Liver (tissue), 9 donors: ENCODE measurements around the gene TIAM1. TPM values are rescaled to one million over a fixed set of nuclear protein-coding genes. Genes with fewer than 3 reads are reported as not detected.

Experiments
- DNase-seq: peaks from one replicate; pipeline ENCODE4 v3.0.0-alpha.2; 2017; ENCODE audit warnings: low spot score
- H3K27ac ChIP-seq, 2 donors: one replicate each; pipeline ENCODE4 v1.7.0; 2013; ENCODE audit warnings: inconsistent platforms in 2 of 2, low read length in 2 of 2, control low read depth in 1 of 2, low read depth in 1 of 2, mild to moderate bottlenecking in 1 of 2
- H3K27me3 ChIP-seq, 4 donors: one replicate each; pipeline versions ENCODE4 v1.6.1 to v1.7.0; 2013; ENCODE audit warnings: low read length in 3 of 4, inconsistent platforms in 1 of 4, mild to moderate bottlenecking in 1 of 4, moderate library complexity in 1 of 4; ENCODE audit not compliant: control insufficient read depth in 4 of 4, insufficient read depth in 4 of 4
- H3K36me3 ChIP-seq, 4 donors: one replicate each; pipeline versions ENCODE4 v1.6.1 to v1.7.0; 2013; ENCODE audit warnings: low read length in 3 of 4, mild to moderate bottlenecking in 3 of 4, low read depth in 1 of 4, moderate library complexity in 1 of 4; ENCODE audit not compliant: control insufficient read depth in 4 of 4, insufficient read depth in 3 of 4
- H3K4me1 ChIP-seq, 4 donors: one replicate each; pipeline versions ENCODE4 v1.6.1 to v1.7.0; 2013; ENCODE audit warnings: low read length in 3 of 4, mild to moderate bottlenecking in 3 of 4, moderate library complexity in 1 of 4; ENCODE audit not compliant: control insufficient read depth in 4 of 4, insufficient read depth in 4 of 4
- H3K4me3 ChIP-seq, 3 donors: one replicate each; pipeline versions ENCODE4 v1.6.1 to v1.7.0; 2013; ENCODE audit warnings: low read length in 3 of 3, control low read depth in 1 of 3, low read depth in 1 of 3, mild to moderate bottlenecking in 1 of 3
- H3K9ac ChIP-seq, 2 donors: one replicate each; pipeline ENCODE4 v1.7.0; 2013; ENCODE audit warnings: low read length in 2 of 2, mild to moderate bottlenecking in 2 of 2, moderate library complexity in 2 of 2, control low read depth in 1 of 2, low read depth in 1 of 2
- H3K9me3 ChIP-seq, 4 donors: one replicate each; pipeline versions ENCODE4 v1.6.1 to v1.7.0; 2013; ENCODE audit warnings: low read length in 3 of 4; ENCODE audit not compliant: control insufficient read depth in 4 of 4
- EGR1 ChIP-seq, 2 donors: IDR thresholded peaks; 2 replicates each; pipeline ENCODE4 v1.6.1; 2016 to 2018; ENCODE audit warnings: antibody characterized with exemption in 2 of 2, low read depth in 2 of 2
- FOXA1 ChIP-seq: IDR thresholded peaks from 2 replicates; pipeline ENCODE4 v1.6.1; 2016; ENCODE audit warnings: antibody characterized with exemption
- FOXA2 ChIP-seq: IDR thresholded peaks from 2 replicates; pipeline ENCODE4 v1.6.1; 2016; ENCODE audit warnings: antibody characterized with exemption
- GABPA ChIP-seq, 2 donors: IDR thresholded peaks in 1 of 2; conservative IDR thresholded peaks in 1 of 2; 2 replicates each; pipeline ENCODE4 v1.6.1; 2016; ENCODE audit warnings: antibody characterized with exemption in 2 of 2, mild to moderate bottlenecking in 1 of 2, moderate library complexity in 1 of 2
- HNF4A ChIP-seq, 2 donors: conservative IDR thresholded peaks; 2 replicates each; pipeline ENCODE4 v1.6.1; 2016; ENCODE audit warnings: antibody characterized with exemption in 2 of 2, mild to moderate bottlenecking in 2 of 2
- JUND ChIP-seq, 2 donors: IDR thresholded peaks; 2 replicates each; pipeline ENCODE4 v1.6.1; 2016; ENCODE audit warnings: antibody characterized with exemption in 2 of 2
- NR2F2 ChIP-seq: IDR thresholded peaks from 2 replicates; pipeline ENCODE4 v1.6.1; 2016; ENCODE audit warnings: antibody characterized with exemption
- RAD21 ChIP-seq, 2 donors: IDR thresholded peaks; 2 replicates each; pipeline ENCODE4 v1.6.1; 2016; ENCODE audit warnings: antibody characterized with exemption in 2 of 2, mild to moderate bottlenecking in 2 of 2
- RXRA ChIP-seq, 2 donors: IDR thresholded peaks; 2 replicates each; pipeline ENCODE4 v1.6.1; 2017 to 2018; ENCODE audit warnings: antibody characterized with exemption in 2 of 2, mild to moderate bottlenecking in 1 of 2
- SP1 ChIP-seq: IDR thresholded peaks from 2 replicates; pipeline ENCODE4 v1.6.1; 2018; ENCODE audit warnings: antibody characterized with exemption, mild to moderate bottlenecking
- TAF1 ChIP-seq: conservative IDR thresholded peaks from 2 replicates; pipeline ENCODE4 v1.6.1; 2016; ENCODE audit warnings: antibody characterized with exemption, mild to moderate bottlenecking
- YY1 ChIP-seq: IDR thresholded peaks from 2 replicates; pipeline ENCODE4 v1.6.1; 2016; ENCODE audit warnings: antibody characterized with exemption, mild to moderate bottlenecking
- WGBS: extraction: QIAGEN DNeasy Blood & Tissue Kit; methylation state at CpG from one replicate; pipeline ENCODE4 v1.1.7; 2013; 5-methylcytosine and 5-hydroxymethylcytosine counted together
- polyA plus RNA-seq, 2 donors: library from polyadenylated mRNA; stranded (reverse) in 1 of 2; unstranded in 1 of 2; fragments of 200-250 nt in 1 of 2; fragments of >200 nt in 1 of 2; fragmentation: Nextera tagmentation in 1 of 2; extraction: Ambion mirVana in 1 of 2; gene quantifications; one replicate each; pipeline versions ENCODE4 v1.2.1 to v1.2.3, GENCODE V29; 2013 to 2015
- total RNA-seq, 2 donors: library from RNA; depleted of rRNA; stranded (reverse); fragments of >200 nt; gene quantifications; one replicate each; pipeline ENCODE4 v1.2.3, GENCODE V29; 2014
- TF ChIP-seq, protein P1 (sequence below): IDR thresholded peaks from 2 replicates; pipeline ENCODE4 v1.6.1; 2016; ENCODE audit warnings: antibody characterized with exemption
- TF ChIP-seq, protein P2 (sequence below): IDR thresholded peaks from 2 replicates; pipeline ENCODE4 v1.6.1; 2016; ENCODE audit warnings: antibody characterized with exemption, mild to moderate bottlenecking
- TF ChIP-seq, protein P3 (sequence below): IDR thresholded peaks from 2 replicates; pipeline ENCODE4 v1.6.1; 2016; ENCODE audit warnings: antibody characterized with exemption
- donor health status: healthy.
- donor health status: healthy.
- donor health status: healthy.
- donor health status: healthy.
- donor health status: healthy.

Gene TIAM1
- total and polyA plus RNA-seq, 4 donors, result 3.0 to 7.4 (median 4.8) TPM

DNA sequence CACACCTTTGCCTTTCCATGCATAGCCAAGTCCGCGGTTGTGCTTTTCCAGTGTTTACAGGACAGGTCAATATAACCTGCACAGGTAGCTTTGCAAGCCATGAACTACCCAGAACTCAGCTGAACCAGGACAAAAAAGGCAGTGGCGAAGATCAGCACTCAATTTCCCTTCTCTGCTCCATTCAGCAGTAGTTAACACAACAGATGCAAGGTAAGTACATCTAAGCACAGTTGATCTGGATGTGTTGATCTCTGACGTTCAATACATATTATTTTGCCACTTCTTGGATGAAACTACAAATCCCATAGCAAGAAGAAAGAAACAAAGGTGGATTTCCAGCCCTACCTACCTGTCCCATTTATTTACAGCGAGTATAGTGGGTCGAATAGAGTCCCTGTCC, 159.2 kb downstream of the TIAM1 start (continued):
- TF ChIP-seq, protein P1, sequence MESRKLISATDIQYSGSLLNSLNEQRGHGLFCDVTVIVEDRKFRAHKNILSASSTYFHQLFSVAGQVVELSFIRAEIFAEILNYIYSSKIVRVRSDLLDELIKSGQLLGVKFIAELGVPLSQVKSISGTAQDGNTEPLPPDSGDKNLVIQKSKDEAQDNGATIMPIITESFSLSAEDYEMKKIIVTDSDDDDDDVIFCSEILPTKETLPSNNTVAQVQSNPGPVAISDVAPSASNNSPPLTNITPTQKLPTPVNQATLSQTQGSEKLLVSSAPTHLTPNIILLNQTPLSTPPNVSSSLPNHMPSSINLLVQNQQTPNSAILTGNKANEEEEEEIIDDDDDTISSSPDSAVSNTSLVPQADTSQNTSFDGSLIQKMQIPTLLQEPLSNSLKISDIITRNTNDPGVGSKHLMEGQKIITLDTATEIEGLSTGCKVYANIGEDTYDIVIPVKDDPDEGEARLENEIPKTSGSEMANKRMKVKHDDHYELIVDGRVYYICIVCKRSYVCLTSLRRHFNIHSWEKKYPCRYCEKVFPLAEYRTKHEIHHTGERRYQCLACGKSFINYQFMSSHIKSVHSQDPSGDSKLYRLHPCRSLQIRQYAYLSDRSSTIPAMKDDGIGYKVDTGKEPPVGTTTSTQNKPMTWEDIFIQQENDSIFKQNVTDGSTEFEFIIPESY, result no peak
- no peak for TF ChIP-seq GABPA (IDR thresholded peaks at IDR 0.05 in 1 of 2, conservative IDR thresholded peaks at IDR 0.05 in 1 of 2)

DNA sequence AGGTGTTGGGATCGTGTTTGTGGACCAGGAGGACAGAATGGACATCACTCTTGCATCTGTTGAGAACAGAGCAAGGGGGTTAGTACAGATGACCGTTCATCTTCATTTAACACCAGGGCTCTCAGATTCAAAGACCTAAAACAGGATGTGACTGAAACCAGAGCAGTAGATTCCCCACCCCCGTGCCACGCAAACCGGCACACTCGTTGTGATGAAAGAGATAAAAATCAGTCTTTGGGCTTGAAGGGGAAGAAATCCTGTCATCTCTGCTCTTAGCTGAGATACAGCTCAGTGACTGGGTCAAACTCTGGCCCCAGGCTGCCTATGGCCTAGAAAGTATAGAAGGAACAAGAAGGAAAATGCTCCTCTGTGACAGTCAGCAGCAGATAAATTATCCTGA, 159.6 kb downstream of the TIAM1 start:
- Histone ChIP-seq H3K9me3 (no peaks in the 10 kb centered on the region), H3K9ac (no peak overlapping the region), H3K27me3 (no peaks in the 10 kb centered on the region), H3K4me3 (no peak overlapping the region), H3K27ac (no peak overlapping the region), H3K4me1 (no peaks in the 10 kb centered on the region), H3K36me3 (peaks cover 0 to 8% (median under 1%) of the 10 kb centered on the region in 4 donors)
- DNase-seq, result no peak
- TF ChIP-seq FOXA2 (no peak), FOXA1 (no peak), GABPA (IDR thresholded peaks at IDR 0.05 in 1 of 2, conservative IDR thresholded peaks at IDR 0.05 in 1 of 2) (no peak), EGR1 (IDR thresholded peaks at IDR 0.05; ENCODE audit: low read depth in 2 of 2) (no peak), TAF1 (no peak), YY1 (no peak), HNF4A (conservative IDR thresholded peaks at IDR 0.05) (no peak), NR2F2 (no peak), SP1 (no peak), JUND (IDR thresholded peaks at IDR 0.05) (no peak), RAD21 (IDR thresholded peaks at IDR 0.05) (no peak), RXRA (IDR thresholded peaks at IDR 0.05) (no peak)
- TF ChIP-seq, protein P1, result no peak
- TF ChIP-seq, protein P2, sequence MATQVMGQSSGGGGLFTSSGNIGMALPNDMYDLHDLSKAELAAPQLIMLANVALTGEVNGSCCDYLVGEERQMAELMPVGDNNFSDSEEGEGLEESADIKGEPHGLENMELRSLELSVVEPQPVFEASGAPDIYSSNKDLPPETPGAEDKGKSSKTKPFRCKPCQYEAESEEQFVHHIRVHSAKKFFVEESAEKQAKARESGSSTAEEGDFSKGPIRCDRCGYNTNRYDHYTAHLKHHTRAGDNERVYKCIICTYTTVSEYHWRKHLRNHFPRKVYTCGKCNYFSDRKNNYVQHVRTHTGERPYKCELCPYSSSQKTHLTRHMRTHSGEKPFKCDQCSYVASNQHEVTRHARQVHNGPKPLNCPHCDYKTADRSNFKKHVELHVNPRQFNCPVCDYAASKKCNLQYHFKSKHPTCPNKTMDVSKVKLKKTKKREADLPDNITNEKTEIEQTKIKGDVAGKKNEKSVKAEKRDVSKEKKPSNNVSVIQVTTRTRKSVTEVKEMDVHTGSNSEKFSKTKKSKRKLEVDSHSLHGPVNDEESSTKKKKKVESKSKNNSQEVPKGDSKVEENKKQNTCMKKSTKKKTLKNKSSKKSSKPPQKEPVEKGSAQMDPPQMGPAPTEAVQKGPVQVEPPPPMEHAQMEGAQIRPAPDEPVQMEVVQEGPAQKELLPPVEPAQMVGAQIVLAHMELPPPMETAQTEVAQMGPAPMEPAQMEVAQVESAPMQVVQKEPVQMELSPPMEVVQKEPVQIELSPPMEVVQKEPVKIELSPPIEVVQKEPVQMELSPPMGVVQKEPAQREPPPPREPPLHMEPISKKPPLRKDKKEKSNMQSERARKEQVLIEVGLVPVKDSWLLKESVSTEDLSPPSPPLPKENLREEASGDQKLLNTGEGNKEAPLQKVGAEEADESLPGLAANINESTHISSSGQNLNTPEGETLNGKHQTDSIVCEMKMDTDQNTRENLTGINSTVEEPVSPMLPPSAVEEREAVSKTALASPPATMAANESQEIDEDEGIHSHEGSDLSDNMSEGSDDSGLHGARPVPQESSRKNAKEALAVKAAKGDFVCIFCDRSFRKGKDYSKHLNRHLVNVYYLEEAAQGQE, result no peak
- TF ChIP-seq, protein P3, sequence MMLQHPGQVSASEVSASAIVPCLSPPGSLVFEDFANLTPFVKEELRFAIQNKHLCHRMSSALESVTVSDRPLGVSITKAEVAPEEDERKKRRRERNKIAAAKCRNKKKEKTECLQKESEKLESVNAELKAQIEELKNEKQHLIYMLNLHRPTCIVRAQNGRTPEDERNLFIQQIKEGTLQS, result no peak
- 77% methylated on average over 6 of the region's 6 CpGs for WGBS
